B cell (primary cell): ENCODE results near the gene P2RY14. TPM values are rescaled to one million over a fixed set of nuclear protein-coding genes. Genes with fewer than 3 reads are reported as not detected.

Experiments used
- ATAC-seq: fragments of 200-7000 bp; cut with Tn5 transposase; one replicate; pipeline ENCODE4 v1.10.0; 2021; ENCODE audit warnings: low read depth, mild to moderate bottlenecking, moderate number of reproducible peaks, moderate library complexity
- CTCF ChIA-PET: fragments of 350-600 bp; sonication (Branson Sonifier 250); formaldehyde crosslinking; loops from one replicate; lab custom pipeline; 2021; ENCODE audit warnings: antibody characterized with exemption, inconsistent platforms; lab: Charles Lee
- POLR2A ChIA-PET: fragments of 350-600 bp; sonication (Branson Sonifier 250); formaldehyde crosslinking; loops from one replicate; lab custom pipeline; 2021; ENCODE audit warnings: antibody characterized with exemption; lab: Charles Lee
- DNase-seq: peaks from one replicate; pipeline ENCODE4 v3.0.0; 2013
- H2AFZ ChIP-seq: 2 replicates; pipeline ENCODE4 v1.6.1; 2012; ENCODE audit warnings: mild to moderate bottlenecking, low read depth, low read length; ENCODE audit not compliant: insufficient read depth, poor library complexity, severe bottlenecking
- H3K27ac ChIP-seq, 2 donors: 1 replicate in 1 of 2; 2 replicates in 1 of 2; pipeline ENCODE4 v1.5.1; 2012 to 2013; ENCODE audit warnings: low read length in 2 of 2, mild to moderate bottlenecking in 2 of 2, moderate library complexity in 1 of 2
- H3K27me3 ChIP-seq, 4 experiments: fragments of 200-600 bp in 1 of 4; sonication (generic) in 1 of 4; replicated peaks in 1 of 4; 1 replicate in 2 of 4; 2 replicates in 2 of 4; pipeline versions ENCODE4 v1.6.1 to v1.7.0; 2013 to 2016; ENCODE audit warnings: low read length in 3 of 4, mild to moderate bottlenecking in 2 of 4, mixed read lengths in 1 of 4, moderate library complexity in 1 of 4; ENCODE audit not compliant: insufficient read depth in 4 of 4, control insufficient read depth in 3 of 4; ENCODE audit errors: control extremely low read depth in 1 of 4
- H3K36me3 ChIP-seq, 2 experiments: replicated peaks in 1 of 2; 1 replicate in 1 of 2; 2 replicates in 1 of 2; pipeline versions ENCODE4 v1.6.1 to v1.7.1; 2013; ENCODE audit warnings: low read length in 1 of 2; ENCODE audit not compliant: insufficient read depth in 2 of 2, control insufficient read depth in 1 of 2; ENCODE audit errors: control extremely low read depth in 1 of 2, extremely low read depth in 1 of 2
- H3K4me1 ChIP-seq, 2 donors: fragments of 200-600 bp in 1 of 2; sonication (generic) in 1 of 2; 1 replicate in 1 of 2; 2 replicates in 1 of 2; pipeline versions ENCODE4 v1.5.1 to v1.6.1; 2013 to 2017; ENCODE audit warnings: low read length in 2 of 2; ENCODE audit not compliant: control insufficient read depth in 2 of 2, insufficient read depth in 2 of 2
- H3K4me2 ChIP-seq: replicated peaks from 2 replicates; pipeline ENCODE3; 2012; ENCODE audit warnings: mild to moderate bottlenecking, low read depth, low read length; ENCODE audit not compliant: poor library complexity, severe bottlenecking
- H3K4me3 ChIP-seq, 5 experiments: fragments of 200-600 bp in 1 of 5; sonication (generic) in 1 of 5; 1 replicate in 3 of 5; 2 replicates in 2 of 5; pipeline versions ENCODE4 v1.5.1 to v1.7.0; 2011 to 2016; ENCODE audit warnings: low read length in 4 of 5, mild to moderate bottlenecking in 4 of 5, low read depth in 2 of 5, control low read depth in 1 of 5, moderate library complexity in 1 of 5; ENCODE audit not compliant: insufficient read depth in 1 of 5; ENCODE audit errors: control extremely low read depth in 1 of 5, extremely low read depth in 1 of 5
- H3K79me2 ChIP-seq: fragments of 200-600 bp; sonication (generic); one replicate; pipeline ENCODE4 v1.6.0; 2016; ENCODE audit warnings: low read length; ENCODE audit not compliant: control insufficient read depth, insufficient read depth
- H3K9ac ChIP-seq: fragments of 200-600 bp; sonication (generic); 2 replicates; pipeline ENCODE4 v1.6.1; 2017; ENCODE audit warnings: mild to moderate bottlenecking, low read length, moderate library complexity
- H3K9me3 ChIP-seq, 3 donors: one replicate each; pipeline versions ENCODE4 v1.6.1 to v1.7.1; 2013; ENCODE audit warnings: low read length in 2 of 3; ENCODE audit not compliant: control insufficient read depth in 2 of 3, insufficient read depth in 1 of 3; ENCODE audit errors: control extremely low read depth in 1 of 3
- H4K20me1 ChIP-seq: 2 replicates; pipeline ENCODE4 v1.6.0; 2012; ENCODE audit warnings: mild to moderate bottlenecking, low read length; ENCODE audit not compliant: insufficient read depth, control insufficient read depth, poor library complexity, severe bottlenecking
- H3K27ac Mint-ChIP-seq: one replicate; pipeline ENCODE4 v1.8.0; 2021; ENCODE audit warnings: mixed read lengths
- H3K27me3 Mint-ChIP-seq: one replicate; pipeline ENCODE4 v1.8.0; 2021; ENCODE audit warnings: mixed read lengths
- H3K4me1 Mint-ChIP-seq: one replicate; pipeline ENCODE4 v1.8.0; 2021; ENCODE audit warnings: mixed read lengths
- H3K4me3 Mint-ChIP-seq: one replicate; pipeline ENCODE4 v1.8.0; 2021; ENCODE audit warnings: mixed read lengths
- H3K9me3 Mint-ChIP-seq: one replicate; pipeline ENCODE4 v1.8.0; 2022; ENCODE audit warnings: mixed read lengths; ENCODE audit not compliant: insufficient read depth
- CTCF ChIP-seq: fragments of 200-600 bp; IDR thresholded peaks from one replicate; pipeline ENCODE4 v1.8.0; 2022; ENCODE audit warnings: antibody characterized with exemption, mild to moderate bottlenecking
- EZH2 ChIP-seq: IDR thresholded peaks from 2 replicates; pipeline ENCODE4 v1.6.1; 2012; ENCODE audit warnings: borderline replicate concordance, low read depth, mild to moderate bottlenecking, moderate library complexity, low read length; ENCODE audit not compliant: insufficient read depth, poor library complexity, severe bottlenecking
- WGBS: methylation state at CpG from one replicate; pipeline ENCODE4 v1.1.5; 2013; ENCODE audit warnings: missing lambda C conversion rate; ENCODE audit not compliant: insufficient coverage; 5-methylcytosine and 5-hydroxymethylcytosine counted together
- intact Hi-C: fragments of 100-400 bp; cut with micrococcal nuclease; formaldehyde crosslinking; loops from one replicate; pipeline ENCODE4 v1.10.0; 2022
- polyA plus RNA-seq: library from polyadenylated mRNA; depleted of rRNA; stranded (reverse); fragments of >200 nt; gene quantifications from 2 replicates; pipeline ENCODE4 v1.2.3, GENCODE V29; 2012
- total RNA-seq, 2 donors: library from RNA; stranded (reverse); fragments of 120-200 nt in 1 of 2; gene quantifications; 1 replicate in 1 of 2; 2 replicates in 1 of 2; pipeline versions ENCODE4 v1.2.3 to v1.2.4, GENCODE V29; 2013 to 2022

P2RY14 gene
- total and polyA plus RNA-seq, 2 donors (not counting 1 experiment from before 2014, with no cell fraction given), result 7.0 to 11.3 TPM

GRCh38 chr3:151289445-151289844 is 11.1 kb upstream of the P2RY14 start:
- ChIA-PET POLR2A (no interaction called here), CTCF (interaction anchor here (0.9 to 4.0 kb wide), 5 partner anchors 11 to 550 kb away, joined by 3 to 36 read pairs (median 7); partner anchors contain the start of gene P2RY14)
- Histone ChIP-seq H3K27ac (no peak overlapping the region), H3K4me1 (no peaks in the 10 kb centered on the region), H3K4me2 (no peak overlapping the region), H3K4me3 (no peak overlapping the region), H3K36me3 (no peaks in the 10 kb centered on the region), H3K9me3 (no peaks in the 10 kb centered on the region), H3K27me3 (no peaks in the 10 kb centered on the region), H3K79me2 (no peaks in the 10 kb centered on the region), H3K9ac (no peak overlapping the region), H2AFZ (no peak overlapping the region), H4K20me1 (no peaks in the 10 kb centered on the region)
- H3K27ac Mint-ChIP-seq, result no peak overlapping the region
- no peak overlapping the region for H3K4me3 Mint-ChIP-seq
- intact Hi-C loops, result no loop called here
- no peaks in the 10 kb centered on the region for H3K4me1 Mint-ChIP-seq
- no peak for TF ChIP-seq CTCF
- no peak for TF ChIP-seq EZH2
- ATAC-seq, result no peak
- no peaks in the 10 kb centered on the region for H3K27me3 Mint-ChIP-seq
- no peak for DNase-seq
- no CpG with 5 or more reads among the region's 3 CpGs for WGBS
- no peaks in the 10 kb centered on the region for H3K9me3 Mint-ChIP-seq

- ChIA-PET POLR2A (no interaction called here), CTCF (interaction anchor here (0.8 to 4.0 kb wide), 5 partner anchors 51 to 118 kb away, joined by 3 to 36 read pairs (median 5); no protein-coding TSS in a partner anchor)
- Histone ChIP-seq H3K4me3 (no peak overlapping the region), H3K4me1 (peaks cover 0 to under 1% of the 10 kb centered on the region in 2 donors), H3K9me3 (no peaks in the 10 kb centered on the region), H3K9ac (no peak overlapping the region), H3K36me3 (no peaks in the 10 kb centered on the region), H3K27me3 (no peaks in the 10 kb centered on the region), H2AFZ (no peak overlapping the region), H4K20me1 (no peaks in the 10 kb centered on the region), H3K4me2 (no peak overlapping the region), H3K79me2 (peaks cover 11% of the 10 kb centered on the region), H3K27ac (no peak overlapping the region)
- Mint-ChIP-seq H3K27me3 (no peaks in the 10 kb centered on the region), H3K9me3 (no peaks in the 10 kb centered on the region), H3K4me1 (peaks cover 1% of the 10 kb centered on the region), H3K4me3 (no peak overlapping the region), H3K27ac (no peak overlapping the region)
- DNase-seq, result no peak
- no peak for TF ChIP-seq CTCF
- TF ChIP-seq EZH2, result no peak
- intact Hi-C loops, result no loop called here
- no peak for ATAC-seq
- WGBS, result no CpG with 5 or more reads among the region's 1 CpG
These were observed 7.6 kb upstream of the P2RY14 start for GRCh38 chr3:151285940-151286339.
